GM19238 (cell line): ENCODE data around the gene SCARB1.
"Not testable (repeated sequence)": the region's sequence is repeated elsewhere in the genome, so short reads cannot be mapped to it uniquely, and the experiment has no call there.

Experiments used
- DNase-seq: peaks from one replicate; pipeline ENCODE4 v3.0.0; 2011; ENCODE audit warnings: low spot score; ENCODE audit not compliant: insufficient read length

SCARB1 gene

DNA sequence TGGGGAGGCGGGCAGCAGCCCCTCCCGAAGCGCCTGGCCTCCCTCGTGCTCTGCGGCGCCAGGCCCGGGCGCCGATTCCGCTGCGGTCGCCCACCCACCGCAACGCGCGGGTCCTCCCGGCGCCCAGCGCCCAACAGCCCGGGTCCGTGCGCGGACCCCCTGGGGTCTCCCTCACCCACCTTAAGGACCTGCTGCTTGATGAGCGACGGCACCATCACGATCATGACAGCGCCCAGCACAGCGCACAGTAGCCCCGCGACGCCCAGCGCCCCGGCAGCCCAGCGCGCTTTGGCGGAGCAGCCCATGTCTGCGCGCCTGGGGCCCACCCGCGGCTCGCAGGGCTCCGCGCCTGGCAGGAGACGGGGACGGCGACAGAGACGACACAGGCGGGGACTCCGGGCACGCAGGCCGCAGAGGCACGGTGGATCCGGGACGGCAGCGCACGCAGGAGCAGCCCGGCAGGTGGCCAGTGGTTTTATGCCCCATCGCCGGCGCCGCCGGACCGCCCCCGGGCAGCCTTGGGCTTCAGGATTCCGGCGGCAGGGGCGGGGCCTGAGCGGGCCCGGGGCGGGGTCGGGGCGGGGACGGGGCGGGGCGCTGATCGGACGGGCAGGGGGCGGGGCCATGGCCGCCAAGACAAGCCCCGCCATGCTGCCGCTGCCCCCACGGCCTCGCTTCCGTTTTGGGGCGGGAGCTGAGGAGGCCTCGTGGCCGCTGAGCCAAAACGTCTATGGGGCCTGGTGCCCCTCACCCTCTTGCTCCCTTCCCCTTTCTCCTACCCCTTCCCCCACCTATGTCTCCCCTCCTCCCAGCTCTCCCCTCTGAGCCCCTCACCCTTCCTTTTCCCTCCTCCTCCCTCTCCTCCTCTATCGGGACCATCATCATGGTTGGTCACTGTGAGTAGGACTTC lies at the start of gene SCARB1:
Gene SCARB1, minus strand, starts transcription at position 449 of the 910 bp plus-strand sequence. Its CDS starts 144 bp downstream, at position 305.
- DNase-seq: peak; percentile 95

GRCh38 chr12:124912529-124913287 lies 49.0 kb upstream of the SCARB1 start:
- not testable (repeated sequence) for DNase-seq

DNA sequence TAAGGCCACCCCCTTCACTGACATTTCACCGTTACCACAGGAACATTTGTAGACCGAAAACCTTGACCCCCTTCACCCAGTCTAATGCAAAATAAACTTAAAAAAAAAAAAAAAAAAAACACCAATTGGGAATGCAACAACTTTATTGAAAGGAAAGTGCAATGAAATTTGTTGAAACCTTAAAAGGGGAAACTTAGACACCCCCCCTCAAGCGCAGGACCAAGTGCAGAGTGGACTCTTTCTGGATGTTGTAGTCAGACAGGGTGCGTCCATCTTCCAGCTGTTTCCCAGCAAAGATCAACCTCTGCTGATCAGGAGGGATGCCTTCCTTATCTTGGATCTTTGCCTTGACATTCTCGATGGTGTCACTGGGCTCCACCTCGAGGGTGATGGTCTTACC lies 47.9 kb upstream of the SCARB1 start:
- DNase-seq: not testable (repeated sequence)

- DNase-seq: no peak
These were observed 47.2 kb upstream of the SCARB1 start for GRCh38 chr12:124910561-124911478.

DNA sequence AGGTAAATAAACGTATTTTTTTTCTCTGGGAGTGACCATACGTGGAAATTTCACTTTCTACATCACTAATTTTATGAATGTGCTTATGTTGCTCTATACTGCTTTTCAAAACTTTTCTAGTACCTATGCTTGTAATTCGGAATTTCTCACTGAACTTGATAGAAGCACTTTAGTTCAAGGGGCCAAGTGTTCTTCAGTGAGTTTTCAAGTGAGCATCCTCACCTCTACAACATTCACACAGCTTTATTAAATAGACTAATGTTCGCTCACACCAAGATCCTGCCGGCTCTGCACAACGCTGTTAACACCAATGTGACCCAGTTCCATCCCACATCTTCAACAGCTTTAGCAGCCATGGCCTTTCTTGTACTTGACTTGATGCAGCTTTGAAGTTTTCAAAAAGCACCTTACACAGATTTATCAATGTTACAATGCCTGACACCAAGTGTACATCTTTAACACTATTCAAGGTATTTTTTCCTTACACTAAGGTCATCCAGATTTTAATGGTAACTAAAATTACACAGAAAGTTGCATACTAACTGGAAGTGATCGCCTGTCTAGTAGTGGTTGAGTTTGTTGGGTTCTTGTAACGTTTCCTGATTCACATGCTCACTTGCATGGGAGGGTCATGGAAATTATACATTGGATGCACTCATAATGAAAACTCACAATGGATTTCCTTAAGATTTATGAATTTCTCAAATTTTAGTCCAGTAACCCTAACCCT lies 46.3 kb upstream of the SCARB1 start:
- no peak for DNase-seq

- peak; percentile 54 for DNase-seq
These were observed 43.1 kb upstream of the SCARB1 start for GRCh38 chr12:124906606-124907261.

GRCh38 chr12:124904306-124905098 lies 40.8 kb upstream of the SCARB1 start:
- no peak for DNase-seq

- no peak for DNase-seq
These were observed 39.3 kb upstream of the SCARB1 start for GRCh38 chr12:124902916-124903315.

DNA sequence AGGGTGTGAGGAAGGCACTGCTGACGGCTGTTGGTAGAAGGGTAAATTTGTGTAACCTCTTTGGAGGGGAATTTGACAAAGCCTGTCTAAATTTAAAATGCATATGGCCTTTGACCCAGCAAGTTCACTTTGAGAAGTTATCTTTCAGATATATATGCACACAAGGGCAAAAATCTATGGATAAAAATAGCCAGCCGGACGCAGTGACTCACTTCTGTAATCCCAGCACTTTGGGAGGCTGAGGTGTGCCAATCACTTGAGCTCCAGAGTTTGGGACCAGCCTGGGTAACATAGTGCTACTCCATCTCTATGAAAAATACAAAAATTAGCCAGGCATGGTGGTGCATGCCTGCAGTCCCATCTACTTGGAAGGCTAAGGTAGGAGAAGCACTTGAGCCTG lies 37.3 kb upstream of the SCARB1 start:
- no peak for DNase-seq

GRCh38 chr12:124900345-124900795 lies 36.7 kb upstream of the SCARB1 start:
- not testable (repeated sequence) for DNase-seq

DNA sequence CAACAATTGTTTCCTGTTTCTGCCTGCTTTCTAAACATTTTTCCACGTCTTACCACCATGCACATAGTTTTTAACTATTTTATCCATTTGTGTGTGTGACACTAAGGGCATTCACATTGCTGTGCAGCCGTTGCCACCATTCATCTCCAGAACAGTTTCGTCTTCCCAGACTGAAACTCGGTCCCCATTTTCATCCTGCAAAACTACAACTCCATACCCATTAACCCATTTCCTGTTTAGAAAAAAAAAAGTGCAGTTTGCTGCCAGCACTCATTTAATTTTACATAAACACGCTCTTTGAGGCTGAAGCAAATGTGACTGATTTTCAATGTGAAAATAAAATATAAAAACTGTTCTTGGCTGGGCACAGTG lies 35.2 kb upstream of the SCARB1 start:
- no peak for DNase-seq

DNA sequence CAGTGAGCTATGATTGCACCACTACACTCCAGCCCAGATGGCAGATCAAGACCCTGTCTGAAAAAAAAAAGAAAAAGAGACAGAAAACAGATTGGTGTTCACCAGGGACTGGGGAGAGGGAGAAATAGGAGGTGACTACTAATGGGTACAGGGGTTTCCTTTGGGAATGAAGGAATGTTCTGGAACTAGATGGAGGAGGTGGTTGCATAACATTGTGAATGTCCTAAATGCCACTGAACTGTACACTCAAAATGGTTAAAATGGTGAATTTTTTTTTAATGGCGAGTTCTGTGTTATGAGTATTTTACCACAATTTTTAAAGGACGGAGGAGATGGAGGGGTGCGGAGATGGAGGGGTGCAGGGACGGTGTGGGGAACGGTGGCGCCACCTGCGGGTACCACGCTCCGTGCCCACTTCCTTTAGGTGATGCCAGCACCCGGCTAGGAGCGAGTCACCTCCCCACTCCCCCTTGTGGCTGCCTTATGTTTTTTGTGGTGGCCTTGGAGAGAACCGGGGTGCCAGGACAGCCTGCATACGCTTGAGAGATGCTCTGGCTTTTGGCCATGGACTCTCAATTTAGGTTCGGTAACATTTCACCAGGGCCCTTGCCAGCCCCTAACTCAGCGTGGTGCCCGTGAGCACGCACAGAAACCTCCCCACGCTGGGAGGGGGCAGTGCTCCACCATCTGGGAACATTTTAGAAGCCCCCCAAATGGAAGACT lies 34.7 kb upstream of the SCARB1 start:
- no peak for DNase-seq

GRCh38 chr12:124896461-124896860 lies 32.8 kb upstream of the SCARB1 start:
- no peak for DNase-seq

GRCh38 chr12:124893792-124894516 lies 30.3 kb upstream of the SCARB1 start:
- no peak for DNase-seq

GRCh38 chr12:124888260-124888659 lies 24.6 kb upstream of the SCARB1 start:
- DNase-seq: no peak

DNA sequence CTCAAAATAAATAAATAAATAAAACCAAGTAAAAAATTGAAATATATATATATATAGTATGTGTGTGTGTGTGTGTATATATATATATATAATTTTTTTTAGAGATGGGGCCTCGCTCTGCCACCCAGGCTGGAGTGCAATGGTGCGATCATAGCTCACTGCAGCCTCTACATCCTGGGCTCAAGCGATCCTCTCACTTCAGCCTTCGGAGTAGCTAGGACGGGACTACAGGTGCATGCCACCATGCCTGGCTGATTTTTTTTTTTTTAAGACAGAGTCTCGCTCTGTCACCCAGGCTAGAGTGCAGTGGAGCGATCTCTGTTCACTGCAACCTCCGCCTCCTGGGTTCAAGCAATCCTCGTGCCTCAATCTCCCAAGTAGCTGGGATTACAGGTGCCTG lies 24.1 kb upstream of the SCARB1 start:
- not testable (repeated sequence) for DNase-seq

DNA sequence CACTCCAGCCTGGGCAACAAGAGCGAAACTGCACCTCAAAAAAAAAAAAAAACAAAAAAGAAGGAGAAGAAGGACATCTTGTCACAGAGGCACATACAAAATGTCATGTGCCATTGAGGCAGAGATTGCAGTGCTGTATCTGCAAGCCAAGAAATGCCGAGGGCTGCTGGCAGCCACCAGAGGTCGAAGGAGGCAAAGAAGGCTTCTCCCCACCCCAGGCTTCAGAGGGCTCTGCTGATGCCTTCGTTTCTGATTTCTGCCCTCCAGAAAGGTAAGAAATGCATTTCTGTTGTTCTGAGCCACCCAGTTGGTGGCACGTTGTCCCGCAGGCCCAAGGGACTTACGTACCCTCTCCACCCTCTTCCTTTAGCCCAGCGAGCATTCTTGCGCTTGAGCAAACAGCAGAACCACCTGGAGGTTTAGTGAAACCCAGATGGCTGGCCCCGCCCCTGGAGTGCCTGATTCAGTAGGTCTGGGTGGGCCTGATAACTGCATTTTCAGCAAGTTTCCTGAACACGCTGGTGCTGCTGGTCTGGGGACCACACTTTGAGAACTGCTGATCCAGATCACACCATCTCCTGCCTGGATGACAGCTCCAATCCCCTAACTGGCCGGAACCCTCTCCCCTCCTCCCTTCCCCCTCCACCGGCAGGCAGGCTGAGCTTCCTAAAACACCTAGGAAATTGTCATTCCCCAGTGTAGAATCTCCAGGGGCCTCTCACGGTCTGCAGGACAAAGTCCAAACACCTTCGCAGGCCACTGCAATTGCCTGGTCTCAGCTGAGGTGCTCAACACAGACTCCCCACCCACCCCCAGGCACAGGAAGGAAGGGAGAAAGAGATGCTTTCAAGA lies 21.1 kb upstream of the SCARB1 start:
- peak; percentile 54 for DNase-seq
